ENCODE measurements around the gene CPNE5. TPM values are rescaled to one million over a fixed set of nuclear protein-coding genes. Genes with fewer than 3 reads are reported as not detected.

The CPNE5 gene
- total RNA-seq, 1 experiment from 2014 or later: not detected

GRCh38 chr6:36715469-36715868, 123.8 kb downstream of the CPNE5 start:
- H3K9me3 Mint-ChIP-seq (ENCODE audit: unreplicated experiment): no peaks in the 10 kb centered on the region
- Histone ChIP-seq H3K4me3 (ENCODE audit: low read depth, low read length) (no peak overlapping the region), H3K27me3 (replicated peaks; ENCODE audit: control insufficient read depth, insufficient read depth, low read length) (no peaks in the 10 kb centered on the region), H3K36me3 (ENCODE audit: control insufficient read depth, insufficient read depth, low read length) (no peaks in the 10 kb centered on the region), H3K4me1 (peaks cover 4% of the 10 kb centered on the region), H3K9me3 (no peaks in the 10 kb centered on the region)
- H3K4me3 Mint-ChIP-seq (ENCODE audit: unreplicated experiment): no peak overlapping the region
- intact Hi-C loops (cut with micrococcal nuclease; ENCODE audit: unreplicated experiment): no loop called here
- H3K27me3 Mint-ChIP-seq (ENCODE audit: insufficient read depth, unreplicated experiment): no peaks in the 10 kb centered on the region
- BruUV-seq (replicated peaks): no TSS peak
- DNase-seq: peak in 1 of 2 experiments; percentile 27
- TF ChIP-seq CTCF (IDR thresholded peaks at IDR 0.05; ENCODE audit: insufficient read depth in 1 of 2, low read depth in 1 of 2, low read length in 1 of 2, severe bottlenecking in 1 of 2, unreplicated experiment in 1 of 2): no peak
- ChIA-PET CTCF (no interaction called here), POLR2A (no interaction called here)
- no peak overlapping the region for H3K27ac Mint-ChIP-seq (ENCODE audit: unreplicated experiment)
- H3K4me1 Mint-ChIP-seq (ENCODE audit: low read depth, unreplicated experiment): no peaks in the 10 kb centered on the region
- H3K36me3 Mint-ChIP-seq (ENCODE audit: insufficient read depth, unreplicated experiment): no peaks in the 10 kb centered on the region

GRCh38 chr6:36714511-36714910, 124.7 kb downstream of the CPNE5 start:
- CTCF ChIA-PET: no interaction called here

GRCh38 chr6:36713846-36714245, 125.4 kb downstream of the CPNE5 start:
- H3K4me1 ChIP-seq: peaks cover 4% of the 10 kb centered on the region
- H3K36me3 Mint-ChIP-seq (ENCODE audit: insufficient read depth, unreplicated experiment): no peaks in the 10 kb centered on the region
- no peak overlapping the region for H3K27ac Mint-ChIP-seq (ENCODE audit: unreplicated experiment)
- BruUV-seq (replicated peaks): no TSS peak
- no peak for TF ChIP-seq CTCF (IDR thresholded peaks at IDR 0.05; ENCODE audit: insufficient read depth in 1 of 2, low read depth in 1 of 2, low read length in 1 of 2, severe bottlenecking in 1 of 2, unreplicated experiment in 1 of 2)
- no peaks in the 10 kb centered on the region for H3K9me3 ChIP-seq
- intact Hi-C loops (cut with micrococcal nuclease; ENCODE audit: unreplicated experiment): no loop called here
- H3K4me3 ChIP-seq (ENCODE audit: low read depth, low read length): no peak overlapping the region
- H3K4me3 Mint-ChIP-seq (ENCODE audit: unreplicated experiment): no peak overlapping the region
- H3K27me3 Mint-ChIP-seq (ENCODE audit: insufficient read depth, unreplicated experiment): no peaks in the 10 kb centered on the region
- H3K36me3 ChIP-seq (ENCODE audit: control insufficient read depth, insufficient read depth, low read length): no peaks in the 10 kb centered on the region
- no peaks in the 10 kb centered on the region for H3K4me1 Mint-ChIP-seq (ENCODE audit: low read depth, unreplicated experiment)
- H3K9me3 Mint-ChIP-seq (ENCODE audit: unreplicated experiment): no peaks in the 10 kb centered on the region
- POLR2A ChIA-PET: no interaction called here
- no peak for DNase-seq
- no peaks in the 10 kb centered on the region for H3K27me3 ChIP-seq (replicated peaks; ENCODE audit: control insufficient read depth, insufficient read depth, low read length)
- CTCF ChIA-PET: no interaction called here

More at GRCh38 chr6:36714511-36714910, 124.7 kb downstream of the CPNE5 start:
- no TSS peak for BruUV-seq (replicated peaks)
- H3K4me1 ChIP-seq: peaks cover 4% of the 10 kb centered on the region
- H3K36me3 Mint-ChIP-seq (ENCODE audit: insufficient read depth, unreplicated experiment): no peaks in the 10 kb centered on the region
- no peaks in the 10 kb centered on the region for H3K36me3 ChIP-seq (ENCODE audit: control insufficient read depth, insufficient read depth, low read length)
- H3K27me3 Mint-ChIP-seq (ENCODE audit: insufficient read depth, unreplicated experiment): no peaks in the 10 kb centered on the region
- no peaks in the 10 kb centered on the region for H3K4me1 Mint-ChIP-seq (ENCODE audit: low read depth, unreplicated experiment)
- no peak overlapping the region for H3K27ac Mint-ChIP-seq (ENCODE audit: unreplicated experiment)
- no peaks in the 10 kb centered on the region for H3K9me3 ChIP-seq
- DNase-seq: peak in 1 of 2 experiments; percentile 12
- no peaks in the 10 kb centered on the region for H3K9me3 Mint-ChIP-seq (ENCODE audit: unreplicated experiment)
- POLR2A ChIA-PET: no interaction called here
- H3K4me3 ChIP-seq (ENCODE audit: low read depth, low read length): no peak overlapping the region
- H3K27me3 ChIP-seq (replicated peaks; ENCODE audit: control insufficient read depth, insufficient read depth, low read length): no peaks in the 10 kb centered on the region
- no peak overlapping the region for H3K4me3 Mint-ChIP-seq (ENCODE audit: unreplicated experiment)
- TF ChIP-seq CTCF (IDR thresholded peaks at IDR 0.05; ENCODE audit: insufficient read depth in 1 of 2, low read depth in 1 of 2, low read length in 1 of 2, severe bottlenecking in 1 of 2, unreplicated experiment in 1 of 2): no peak
- intact Hi-C loops (cut with micrococcal nuclease; ENCODE audit: unreplicated experiment): no loop called here
